Measurements from ENCODE around the gene PATE1. TPM values are rescaled to one million over a fixed set of nuclear protein-coding genes. Genes with fewer than 3 reads are reported as not detected.
A peak's percentile ranks its signal among the peaks of the same experiment; 100 is the strongest.
"Not testable (repeated sequence)": the region's sequence is repeated elsewhere in the genome, so short reads cannot be mapped to it uniquely, and the experiment has no call there.

The PATE1 gene, protein sequence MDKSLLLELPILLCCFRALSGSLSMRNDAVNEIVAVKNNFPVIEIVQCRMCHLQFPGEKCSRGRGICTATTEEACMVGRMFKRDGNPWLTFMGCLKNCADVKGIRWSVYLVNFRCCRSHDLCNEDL
- not detected in 2 replicates for total RNA-seq

DNA sequence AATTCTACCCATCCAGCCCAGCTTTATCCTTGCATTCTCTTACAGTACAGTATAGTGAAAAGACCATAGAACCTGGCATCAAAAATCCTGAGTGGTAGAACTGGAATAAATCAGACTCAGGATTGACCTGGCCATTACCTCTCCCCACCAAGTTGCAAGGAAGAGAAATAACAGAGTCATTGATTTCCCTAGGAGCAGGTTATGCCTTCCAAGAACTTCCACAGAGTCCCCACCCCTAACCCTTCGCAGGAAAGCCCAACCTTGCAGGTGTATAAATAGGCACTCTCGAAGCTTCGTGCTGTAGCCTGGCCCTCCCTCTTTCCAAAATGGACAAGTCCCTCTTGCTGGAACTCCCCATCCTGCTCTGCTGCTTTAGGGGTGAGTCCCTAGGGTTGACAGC, at the start of gene PATE1:
TSS of gene PATE1 (plus strand) at position 301 of the 400 bp plus-strand sequence. CDS start at position 327, 26 bp downstream.
- DNase-seq (ENCODE audit: low read depth), result no peak

GRCh38 chr11:125701018-125701610, 45.0 kb upstream of the PATE1 start:
- DNase-seq (ENCODE audit: low read depth), result no peak

DNA sequence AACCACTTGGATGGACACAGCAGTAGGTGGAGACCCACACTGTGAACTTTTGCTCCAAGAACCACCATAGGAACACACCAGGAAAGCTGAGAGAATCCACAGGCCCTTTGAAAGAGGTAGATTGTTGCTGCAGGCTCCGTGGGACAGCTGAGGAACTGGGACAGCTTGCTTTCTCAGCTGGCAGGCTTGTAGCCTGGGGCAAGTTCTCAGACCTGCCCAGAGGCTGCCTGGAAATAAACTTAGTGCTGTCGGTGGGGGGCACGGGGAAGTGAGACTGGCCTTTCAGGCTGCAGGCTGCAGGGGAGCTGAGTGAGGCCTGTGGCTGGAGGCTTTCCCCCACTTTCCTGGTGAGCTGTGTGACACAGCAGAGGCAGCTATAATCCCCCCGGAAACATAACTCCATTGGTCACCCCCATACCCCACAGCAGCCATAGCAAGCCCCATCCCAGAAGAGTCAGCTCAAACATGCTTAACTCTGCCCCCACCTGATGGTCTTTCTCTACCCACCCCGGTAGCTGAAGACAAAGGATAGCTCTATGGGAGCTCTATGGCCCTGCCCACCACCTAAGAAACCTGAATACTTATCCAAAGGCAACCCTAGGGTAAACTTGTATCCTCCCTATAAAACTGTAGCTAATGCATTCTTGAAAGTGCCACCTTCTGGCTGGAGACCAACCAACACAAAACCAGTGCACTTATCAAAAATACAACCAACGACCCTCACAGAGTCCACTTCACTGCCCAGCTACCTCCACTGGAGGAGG, 44.0 kb upstream of the PATE1 start:
- DNase-seq (ENCODE audit: low read depth), result no peak

DNA sequence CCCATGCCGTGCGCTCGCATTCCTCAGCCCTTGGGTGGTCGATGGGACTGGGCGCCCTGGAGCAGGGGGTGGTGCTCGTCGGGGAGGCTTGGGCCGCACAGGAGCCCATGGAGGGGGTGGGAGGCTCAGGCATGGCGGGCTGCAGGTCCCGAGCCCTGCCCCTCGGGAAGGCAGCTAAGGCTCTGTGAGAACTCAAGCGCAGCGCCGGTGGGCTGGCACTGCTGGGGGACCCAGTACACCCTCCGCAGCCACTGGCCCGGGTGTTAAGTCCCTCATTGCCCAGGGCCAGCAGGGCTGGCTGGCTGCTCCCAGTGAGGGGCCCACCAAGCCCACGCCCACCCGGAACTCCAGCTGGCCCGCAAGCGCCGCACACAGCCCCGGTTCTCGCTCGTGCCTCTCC, 41.4 kb upstream of the PATE1 start:
- DNase-seq (ENCODE audit: low read depth), result not testable (repeated sequence)

DNA sequence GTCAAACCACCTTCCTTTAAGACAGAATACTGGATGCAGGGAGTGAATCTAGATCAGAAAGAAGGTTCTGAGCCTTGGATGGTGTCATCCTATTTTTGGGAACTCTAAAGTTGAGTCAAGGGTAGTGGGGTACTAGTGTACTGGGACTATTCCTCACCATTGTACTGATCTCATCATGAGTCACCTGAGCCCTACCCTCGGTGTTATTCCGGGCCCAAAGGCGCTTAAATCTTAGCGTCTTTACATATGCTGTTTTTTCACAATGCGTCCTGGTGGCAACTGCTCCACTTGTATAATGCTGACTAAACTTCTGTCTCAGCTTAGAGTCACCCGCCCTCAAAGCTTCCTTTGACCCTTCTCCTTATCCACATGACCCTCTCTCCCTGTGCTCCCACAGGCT, 25.3 kb upstream of the PATE1 start:
- DNase-seq (ENCODE audit: low read depth), result no peak

GRCh38 chr11:125724125-125724524, 22.0 kb upstream of the PATE1 start:
- DNase-seq (ENCODE audit: low read depth), result peak; percentile 2

DNA sequence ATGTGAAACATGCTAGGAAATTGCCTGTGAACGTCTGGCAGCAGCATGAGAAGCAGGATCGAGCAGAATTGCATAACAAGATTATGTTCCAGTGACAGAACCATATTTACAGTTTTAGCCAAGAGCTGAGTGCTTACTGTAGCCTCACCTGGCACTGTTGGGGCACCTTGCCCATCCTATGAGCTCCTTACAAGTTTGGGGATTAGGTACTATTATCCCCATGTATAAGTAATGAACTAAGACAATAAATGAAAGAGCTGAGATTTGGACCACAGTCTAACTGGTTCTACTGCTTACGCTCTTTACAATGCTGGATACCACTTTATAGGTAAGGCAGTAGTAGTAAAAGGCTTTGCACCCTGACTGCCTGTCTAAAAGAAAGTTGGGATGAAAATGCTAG, 17.1 kb upstream of the PATE1 start:
- no peak for DNase-seq (ENCODE audit: low read depth)

DNA sequence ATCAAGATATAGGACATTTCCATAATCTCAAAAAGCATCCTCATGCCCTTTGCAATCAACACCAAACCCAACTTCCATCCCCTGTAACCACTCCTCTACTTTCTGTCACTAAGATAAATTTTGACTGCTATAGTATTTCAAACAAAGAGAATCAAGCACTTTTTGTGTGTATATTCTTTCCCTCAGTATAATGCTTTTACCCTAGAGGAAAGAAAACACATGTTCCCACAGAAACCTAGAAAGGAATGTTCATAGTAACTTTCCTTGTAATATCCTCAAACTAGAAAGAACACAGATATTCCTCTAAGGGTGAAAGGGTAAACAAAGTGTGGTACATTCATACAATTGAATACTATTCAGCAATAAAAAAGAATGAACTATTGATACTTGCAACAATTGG, 5.5 kb upstream of the PATE1 start:
- DNase-seq (ENCODE audit: low read depth), result no peak

DNA sequence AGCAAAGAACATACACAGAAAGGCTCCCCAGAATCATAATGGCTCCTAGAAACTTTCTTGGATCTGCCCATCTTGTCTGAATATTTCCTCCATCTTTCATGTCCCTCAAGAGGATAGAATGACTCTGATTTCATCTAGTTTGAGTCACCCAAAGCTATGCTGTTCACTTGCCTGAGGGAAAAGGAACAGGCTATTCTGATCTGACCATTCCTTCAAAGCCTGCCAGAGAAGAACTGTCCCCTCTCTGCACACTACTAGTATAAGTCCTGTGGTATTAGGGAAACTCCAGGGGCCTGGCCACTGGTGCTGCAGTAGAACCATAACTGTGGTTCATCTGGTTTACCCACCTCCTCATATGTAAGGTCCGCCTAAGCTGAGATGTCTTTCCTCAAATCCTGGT, 2.4 kb upstream of the PATE1 start:
- no peak for DNase-seq (ENCODE audit: low read depth)

DNA sequence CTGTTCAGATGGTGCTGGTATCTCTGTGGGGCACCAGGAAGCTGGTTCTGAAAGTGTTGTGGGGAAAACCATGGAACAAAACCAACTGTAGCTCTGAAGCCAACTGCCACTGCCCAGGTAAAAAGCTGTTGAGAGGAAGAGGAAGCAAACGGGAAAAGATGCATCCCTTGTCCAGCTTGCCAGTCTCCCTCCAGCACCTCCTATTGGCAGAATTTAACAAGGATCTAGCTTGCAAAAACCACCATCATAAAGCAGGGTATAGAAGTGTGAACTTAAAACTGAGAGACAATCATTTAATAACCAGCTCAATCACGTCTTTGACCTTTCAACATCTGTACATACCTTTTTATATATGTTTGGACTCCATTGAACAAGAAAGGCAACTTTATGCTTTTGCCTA, 4.5 kb downstream of the PATE1 start:
- DNase-seq (ENCODE audit: low read depth), result no peak

- DNase-seq (ENCODE audit: low read depth), result no peak
Observed at GRCh38 chr11:125756050-125756449, 10.0 kb downstream of the PATE1 start.

DNA sequence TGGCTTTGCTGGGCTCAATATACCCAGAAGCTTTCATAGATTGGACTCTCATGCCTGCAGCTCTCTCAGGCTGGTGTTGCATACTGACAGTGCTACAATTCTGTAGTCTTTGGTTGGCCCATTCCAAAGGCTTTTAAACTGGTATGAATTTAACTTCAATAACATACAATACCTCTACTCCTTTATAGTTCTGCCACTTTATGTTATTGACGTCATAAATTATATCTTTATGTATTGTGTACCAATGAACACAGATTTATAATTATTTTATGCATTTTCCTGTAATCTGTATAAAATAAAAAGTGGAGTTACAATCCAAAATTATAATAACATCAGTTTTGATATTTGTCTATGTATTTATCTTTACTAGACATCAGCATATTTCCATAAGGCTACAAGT, 16.4 kb downstream of the PATE1 start:
- no peak for DNase-seq (ENCODE audit: low read depth)

GRCh38 chr11:125763483-125763882, 17.4 kb downstream of the PATE1 start:
- DNase-seq (ENCODE audit: low read depth), result no peak

- no peak for DNase-seq (ENCODE audit: low read depth)
Observed at GRCh38 chr11:125766251-125766650, 20.2 kb downstream of the PATE1 start.

DNA sequence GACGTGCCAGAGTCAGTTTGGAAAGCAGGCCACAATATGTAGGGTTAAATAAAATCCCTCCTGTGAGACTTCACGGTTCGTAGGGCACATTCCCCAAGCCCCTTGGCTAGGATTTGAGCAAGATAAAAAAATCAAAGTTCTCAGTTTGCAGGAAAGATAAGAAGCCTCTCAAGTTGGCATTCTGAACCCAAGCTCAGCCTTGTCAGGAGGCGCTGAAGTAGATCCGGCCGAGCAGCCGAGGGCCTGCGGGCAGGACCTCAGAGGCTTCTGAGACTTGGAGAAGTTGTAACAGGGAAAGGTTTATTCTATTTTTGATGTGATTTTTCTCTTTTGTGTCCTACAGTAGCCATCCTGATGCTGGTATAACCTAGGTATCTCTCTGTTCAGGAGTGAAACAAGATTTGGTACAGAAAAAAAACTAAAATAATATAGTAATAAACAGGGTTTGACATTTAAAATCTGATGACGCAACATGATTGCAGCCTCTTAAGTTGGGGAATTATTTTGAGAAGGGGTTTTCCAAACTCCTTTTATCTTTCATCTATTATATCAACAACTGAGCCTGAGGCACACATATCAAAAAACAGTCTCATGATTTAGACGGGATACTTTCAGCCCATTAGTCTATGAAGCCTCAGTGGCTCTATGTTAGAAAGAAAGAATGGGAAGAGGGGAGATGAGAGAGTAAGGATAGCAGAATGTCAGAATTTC, 22.4 kb downstream of the PATE1 start:
- no peak for DNase-seq (ENCODE audit: low read depth)

DNA sequence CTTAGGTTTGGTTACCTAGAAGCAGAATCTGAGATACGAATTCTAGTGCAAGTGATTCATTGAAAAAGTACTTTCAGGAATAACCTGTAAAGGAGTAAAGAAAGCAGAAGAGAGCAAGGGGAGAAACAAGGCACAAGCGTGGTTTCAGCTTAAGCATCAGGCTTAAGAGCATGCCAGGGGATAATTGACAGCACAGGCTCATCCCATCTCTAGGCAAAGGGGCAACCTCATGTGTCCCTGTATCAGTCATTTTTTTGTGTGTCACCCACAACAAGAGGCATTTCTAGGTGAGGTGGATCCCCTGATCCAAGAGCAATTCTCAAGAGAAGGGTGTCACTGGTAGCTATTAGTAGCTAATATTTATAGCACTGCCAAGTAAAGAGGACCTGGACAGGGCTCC, 24.5 kb downstream of the PATE1 start:
- no peak for DNase-seq (ENCODE audit: low read depth)

DNA sequence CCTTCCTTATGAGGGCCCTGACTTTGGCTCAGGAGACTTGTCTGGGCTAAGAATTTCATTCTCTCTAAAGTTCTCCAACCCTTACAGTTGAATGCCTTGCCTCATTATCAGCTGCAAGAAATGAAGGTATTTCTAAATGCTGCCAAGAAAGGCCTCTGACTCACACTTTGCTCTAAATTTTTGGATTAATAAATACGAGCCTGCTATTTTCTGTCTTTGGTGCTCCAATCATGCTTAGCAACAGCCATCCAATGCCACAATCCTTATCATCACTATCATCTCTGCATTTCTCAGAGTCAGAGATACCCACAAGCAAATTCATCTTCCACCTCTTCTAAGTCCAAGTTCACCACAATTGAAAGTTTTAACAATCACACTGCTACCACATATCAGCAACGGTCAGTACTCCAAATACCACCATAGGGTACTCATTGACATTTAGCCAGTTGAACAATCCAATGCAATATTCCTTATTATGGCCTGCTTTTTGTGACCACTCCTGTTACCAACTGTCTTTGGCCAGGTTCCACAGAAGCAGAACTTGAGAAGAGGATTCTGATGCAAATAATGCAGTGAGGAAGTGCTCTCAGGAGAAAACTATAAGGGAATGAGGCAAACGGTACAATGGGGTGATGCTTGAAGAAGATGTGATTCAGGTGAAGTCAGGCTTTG, 26.9 kb downstream of the PATE1 start:
- DNase-seq (ENCODE audit: low read depth), result peak; percentile 2

- no peak for DNase-seq (ENCODE audit: low read depth)
Observed at GRCh38 chr11:125773516-125773915, 27.4 kb downstream of the PATE1 start.

GRCh38 chr11:125777309-125777708, 31.2 kb downstream of the PATE1 start:
- DNase-seq (ENCODE audit: low read depth), result no peak

- DNase-seq (ENCODE audit: low read depth), result no peak
Observed at GRCh38 chr11:125778728-125779127, 32.6 kb downstream of the PATE1 start, which contains the start of gene PATE2. Gene PATE2, minus strand, starts transcription at chr11:125778828. Its CDS starts 55 bp downstream, at chr11:125778773.

- DNase-seq (ENCODE audit: low read depth), result no peak
Observed at GRCh38 chr11:125784678-125785077, 38.6 kb downstream of the PATE1 start.

GRCh38 chr11:125787827-125788226, 41.7 kb downstream of the PATE1 start, which contains the start of gene PATE3:
Gene PATE3, plus strand, starts transcription at chr11:125788127. Its CDS starts 25 bp downstream, at chr11:125788152.
- no peak for DNase-seq (ENCODE audit: low read depth)
